ENCODE data around the gene GTF3C1.
A peak's percentile ranks its signal among the peaks of the same experiment; 100 is the strongest.

The GTF3C1 gene

GRCh38 chr16:27566417-27566816 is 16.7 kb upstream of the GTF3C1 start:
- peak; percentile 52 for DNase-seq (ENCODE audit: low read depth)

- no peak for DNase-seq (ENCODE audit: low read depth)
Observed at GRCh38 chr16:27564224-27564623, 14.5 kb upstream of the GTF3C1 start.

- no peak for DNase-seq (ENCODE audit: low read depth)
Observed at GRCh38 chr16:27561216-27561615, 11.5 kb upstream of the GTF3C1 start.

DNA sequence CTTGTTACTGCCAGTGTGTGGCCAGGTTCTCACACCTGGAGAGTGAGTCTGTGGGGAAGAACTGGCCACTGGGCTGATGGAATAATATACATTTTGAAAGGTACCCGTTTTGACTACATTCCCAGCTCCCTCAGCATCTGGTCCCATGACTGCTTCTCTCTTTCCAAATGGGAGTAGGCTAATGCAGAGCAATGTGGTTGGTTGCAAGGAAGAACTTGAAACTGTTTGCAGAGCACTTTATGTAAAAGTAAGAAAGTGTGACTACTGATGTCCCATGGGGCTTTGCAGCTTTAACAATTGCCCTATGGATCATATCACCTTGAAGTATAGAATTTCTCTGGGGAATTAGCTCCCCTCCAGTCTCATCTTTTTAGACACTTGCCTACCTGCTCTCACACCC is 9.2 kb upstream of the GTF3C1 start:
- DNase-seq (ENCODE audit: low read depth) = no peak

DNA sequence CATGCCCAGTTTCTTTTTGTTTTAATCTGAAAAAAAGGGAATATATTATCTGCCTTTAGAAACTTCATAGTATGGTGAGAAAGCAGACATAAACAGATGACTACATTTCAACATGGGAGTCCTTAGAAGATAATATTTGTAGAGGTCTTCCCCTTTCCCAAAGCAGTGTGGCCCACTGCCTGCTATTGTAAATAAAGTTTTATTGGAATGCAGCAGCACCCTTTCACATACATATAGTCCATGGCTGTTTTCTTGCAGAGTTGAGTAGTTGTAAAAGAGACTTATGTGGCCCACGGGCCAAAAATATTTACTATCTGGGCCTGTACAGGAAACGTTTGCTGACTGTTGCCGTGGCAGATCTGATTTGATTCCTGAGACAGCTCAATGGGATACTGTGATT is 8.7 kb upstream of the GTF3C1 start:
- no peak for DNase-seq (ENCODE audit: low read depth)

- no peak for DNase-seq (ENCODE audit: low read depth)
Observed at GRCh38 chr16:27556471-27556870, 6.8 kb upstream of the GTF3C1 start.

GRCh38 chr16:27551036-27551435 is 1.3 kb upstream of the GTF3C1 start:
- no peak for DNase-seq (ENCODE audit: low read depth)

GRCh38 chr16:27550582-27550920 is 838 bp upstream of the GTF3C1 start:
- DNase-seq (ENCODE audit: low read depth) = no peak

DNA sequence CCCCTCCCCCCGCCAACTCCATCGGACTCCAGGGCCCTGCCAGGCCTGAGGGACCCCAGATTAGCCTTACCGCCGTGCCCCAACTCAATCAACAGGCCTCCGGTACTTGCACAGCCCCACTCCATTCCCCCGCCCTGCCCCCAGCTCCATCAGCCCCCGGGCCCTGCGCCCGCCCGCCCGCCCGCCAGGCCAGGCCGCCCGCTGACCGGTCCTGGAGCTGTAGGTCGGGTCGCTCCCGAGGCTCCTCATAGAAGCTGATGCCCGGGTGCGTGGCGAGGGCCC is 308 bp downstream of the GTF3C1 start:
- DNase-seq (ENCODE audit: low read depth) = no peak

DNA sequence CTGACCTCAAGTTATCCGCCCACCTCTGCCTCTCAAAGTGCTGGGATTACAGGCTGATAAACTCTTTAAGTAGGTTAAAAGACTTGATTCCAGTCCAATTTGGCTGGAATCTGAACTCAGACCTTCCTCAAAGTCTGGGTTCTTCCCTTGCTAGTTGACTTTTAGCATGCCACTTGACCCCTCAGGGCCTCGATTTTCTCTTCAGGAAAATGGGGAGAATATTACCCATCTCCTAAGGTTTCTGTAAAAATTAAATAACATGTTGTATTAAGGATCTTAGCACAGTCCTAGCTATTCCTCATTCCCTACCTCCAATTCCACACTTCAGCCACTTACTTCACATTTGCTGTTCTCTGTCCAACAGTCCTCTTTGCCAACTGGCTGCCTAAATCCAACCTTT is 1.9 kb downstream of the GTF3C1 start:
- no peak for DNase-seq (ENCODE audit: low read depth)

DNA sequence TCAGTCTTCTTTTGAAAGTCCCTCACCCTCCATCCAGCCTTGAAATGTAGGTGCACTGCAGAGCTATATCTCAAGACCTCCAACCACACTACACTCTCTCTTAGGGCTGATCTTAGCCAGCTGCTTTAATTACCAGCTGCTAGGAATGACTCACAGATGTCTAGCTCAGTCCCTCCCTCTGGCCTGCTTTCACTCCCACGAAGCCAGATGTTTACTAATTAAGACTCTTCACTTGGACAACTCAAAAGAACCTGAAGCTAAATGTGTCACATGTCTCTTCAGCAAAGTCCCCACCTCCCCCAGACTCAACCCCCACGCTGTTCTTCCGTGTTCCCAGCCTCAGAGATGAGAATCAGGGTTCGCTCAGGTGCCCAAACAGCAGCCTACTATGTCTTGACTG is 2.6 kb downstream of the GTF3C1 start:
- no peak for DNase-seq (ENCODE audit: low read depth)

- DNase-seq (ENCODE audit: low read depth) = no peak
Observed at GRCh38 chr16:27544671-27545070, 5.0 kb downstream of the GTF3C1 start.

- no peak for DNase-seq (ENCODE audit: low read depth)
Observed at GRCh38 chr16:27543801-27544200, 5.9 kb downstream of the GTF3C1 start.

GRCh38 chr16:27539636-27540035 is 10.1 kb downstream of the GTF3C1 start:
- DNase-seq (ENCODE audit: low read depth) = no peak

DNA sequence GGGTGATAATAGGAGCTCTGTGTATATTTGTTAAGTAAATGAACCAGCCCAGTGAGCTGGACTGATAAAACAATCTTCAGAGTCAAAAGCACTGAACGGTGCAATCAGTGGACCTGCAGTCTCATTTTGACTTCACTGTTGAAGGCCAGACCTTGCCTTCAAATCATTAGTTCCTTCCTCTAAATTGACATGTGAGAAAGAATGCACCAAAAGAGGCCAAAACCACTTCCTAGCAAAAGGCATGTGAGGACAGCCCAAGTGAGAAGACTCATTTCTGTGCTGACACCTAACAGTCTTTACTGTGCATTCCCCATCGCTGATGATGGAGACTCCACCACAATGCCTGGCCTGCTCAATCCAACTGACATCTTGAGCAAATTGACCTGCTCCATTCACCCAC is 10.6 kb downstream of the GTF3C1 start:
- no peak for DNase-seq (ENCODE audit: low read depth)

- DNase-seq (ENCODE audit: low read depth) = peak; percentile 45
Observed at GRCh38 chr16:27538528-27538927, 11.2 kb downstream of the GTF3C1 start.

- no peak for DNase-seq (ENCODE audit: low read depth)
Observed at GRCh38 chr16:27534256-27534655, 15.5 kb downstream of the GTF3C1 start.

DNA sequence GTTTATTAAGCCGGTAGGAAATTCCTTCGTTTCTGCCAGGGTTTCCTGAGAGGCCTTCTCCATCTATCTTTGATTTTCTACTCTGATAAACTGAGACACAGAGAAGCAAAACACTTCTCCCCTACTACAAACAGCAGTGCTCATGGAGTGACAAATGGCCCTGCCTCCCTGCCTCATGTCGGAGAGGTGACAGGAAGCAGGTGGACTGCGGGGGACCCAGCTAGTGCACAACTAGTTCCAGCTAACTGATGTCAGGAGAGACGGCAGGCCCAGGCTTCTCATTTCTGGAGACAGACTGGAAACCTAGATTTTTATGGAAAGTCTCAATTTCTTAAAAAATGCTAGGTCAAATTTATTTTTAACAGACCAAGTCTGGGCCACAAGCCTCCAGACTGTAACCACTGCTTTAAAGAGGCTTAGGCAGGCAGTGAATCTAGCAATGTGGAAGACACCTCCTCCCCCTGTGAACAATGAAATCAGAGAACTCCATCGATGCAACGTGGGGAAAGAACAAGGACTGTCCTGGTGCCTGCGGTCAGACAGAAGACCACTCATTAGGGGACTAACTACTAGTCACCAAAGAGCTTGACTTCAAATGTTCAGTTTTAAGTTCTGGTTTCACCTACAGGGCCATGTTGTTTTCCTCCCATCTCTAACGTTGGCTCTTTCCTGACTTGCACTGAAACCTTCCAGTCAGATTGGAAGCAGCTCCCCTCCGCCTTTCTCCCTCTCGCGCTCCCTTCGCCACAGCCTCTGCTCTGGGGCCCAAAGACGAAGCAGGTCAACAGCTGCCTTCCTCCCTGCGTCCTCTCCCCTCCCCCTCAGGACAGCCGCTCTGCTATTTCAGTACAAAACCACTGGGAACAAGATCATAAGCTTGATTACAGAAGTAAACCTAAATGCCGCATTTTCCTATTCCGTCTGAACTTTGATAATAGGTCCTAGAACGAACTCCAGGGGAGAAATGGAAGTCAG is 17.6 kb downstream of the GTF3C1 start:
- no peak for DNase-seq (ENCODE audit: low read depth)

- DNase-seq (ENCODE audit: low read depth) = no peak
Observed at GRCh38 chr16:27531186-27531585, 18.5 kb downstream of the GTF3C1 start.

GRCh38 chr16:27529962-27530361 is 19.8 kb downstream of the GTF3C1 start:
- DNase-seq (ENCODE audit: low read depth) = no peak

DNA sequence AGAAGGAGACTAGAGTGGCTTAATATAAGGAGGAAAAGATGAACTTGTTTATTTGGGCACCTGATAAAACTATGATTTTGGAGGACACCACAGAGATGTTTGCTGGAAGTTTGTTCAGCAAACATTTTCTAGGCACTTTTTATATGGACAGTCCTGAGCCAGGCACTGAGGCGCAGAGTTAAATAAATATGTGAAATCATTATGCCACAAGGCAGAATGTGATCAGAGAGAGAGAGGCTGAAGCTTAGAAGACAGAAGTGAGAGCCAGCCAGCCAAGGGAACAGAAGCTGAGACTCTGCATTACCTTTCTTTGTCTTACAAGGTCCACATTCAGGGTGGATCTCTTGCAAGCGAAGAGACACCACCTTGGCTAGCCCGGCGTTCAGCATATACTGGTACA is 21.4 kb downstream of the GTF3C1 start:
- DNase-seq (ENCODE audit: low read depth) = no peak

DNA sequence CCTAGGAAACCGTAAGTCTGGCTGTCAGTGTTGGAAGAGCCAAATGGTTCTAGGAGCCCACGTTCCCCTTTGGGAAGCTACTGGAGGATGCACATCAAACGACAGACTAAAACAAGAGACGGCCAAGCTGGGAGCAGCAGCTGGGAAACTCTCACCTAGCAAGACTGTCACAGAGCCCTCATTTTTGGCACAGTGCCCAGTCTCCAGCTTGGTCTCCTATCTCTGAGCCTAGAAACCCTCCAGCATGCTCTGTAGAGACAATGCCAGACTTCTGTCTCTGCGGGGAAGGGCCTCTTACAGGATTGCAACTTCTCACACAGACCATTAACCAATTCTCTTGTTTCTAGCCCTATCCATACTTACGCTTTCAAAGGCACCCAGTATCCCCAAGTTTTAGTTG is 23.5 kb downstream of the GTF3C1 start:
- no peak for DNase-seq (ENCODE audit: low read depth)

DNA sequence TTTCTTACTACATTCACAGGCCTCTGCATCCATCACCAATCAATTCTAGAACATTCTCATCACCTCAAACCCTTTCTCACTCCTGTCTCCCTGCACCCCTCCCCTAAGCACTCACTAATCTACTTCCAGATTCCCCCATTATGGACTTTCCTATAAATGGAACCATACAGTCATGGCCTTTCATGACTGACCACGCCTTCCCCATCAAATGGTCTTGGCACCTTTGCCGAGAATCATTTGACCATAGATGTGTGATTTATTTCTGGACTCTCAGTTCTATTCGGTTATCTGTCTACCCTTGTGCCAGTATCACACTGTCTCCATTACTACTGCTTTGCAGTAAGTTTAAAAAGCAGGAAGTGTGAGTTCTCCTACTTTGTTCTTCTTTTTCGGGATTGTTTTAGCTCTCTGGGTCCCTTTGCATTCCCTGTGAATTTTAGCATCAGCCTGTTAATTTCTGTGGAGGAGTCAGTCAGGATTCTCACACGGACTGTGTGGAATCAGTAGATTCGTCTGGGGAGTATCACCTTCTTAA is 27.5 kb downstream of the GTF3C1 start:
- no peak for DNase-seq (ENCODE audit: low read depth)

Measured in CMK (cell line).